Vagina (tissue), 2 donors: ENCODE results near the gene HSF2BP. TPM values are rescaled to one million over a fixed set of nuclear protein-coding genes. Genes with fewer than 3 reads are reported as not detected.

Source experiments
- DNase-seq, 2 donors: peaks; one replicate each; pipeline ENCODE4 v3.0.0-alpha.2; 2017; ENCODE audit errors: extremely low spot score in 2 of 2
- H3K27ac ChIP-seq: fragments of 200-600 bp; sonication (generic); one replicate; pipeline ENCODE4 v1.5.1; 2019
- H3K27me3 ChIP-seq: fragments of 200-600 bp; sonication (generic); one replicate; pipeline ENCODE4 v1.5.1; 2019
- H3K36me3 ChIP-seq, 2 donors: fragments of 200-600 bp; sonication (generic); one replicate each; pipeline ENCODE4 v1.5.1; 2017 to 2019
- H3K4me1 ChIP-seq: fragments of 200-600 bp; sonication (generic); one replicate; pipeline ENCODE4 v1.5.1; 2019
- H3K4me3 ChIP-seq, 2 donors: fragments of 200-600 bp; sonication (generic); 1 replicate in 1 of 2; 2 replicates in 1 of 2; pipeline ENCODE4 v1.5.1; 2016 to 2019
- H3K9me3 ChIP-seq: fragments of 200-600 bp; sonication (generic); one replicate; pipeline ENCODE4 v1.5.1; 2019
- CTCF ChIP-seq, 3 experiments: fragments of 450-650 bp in 2 of 3; fragments of 200-600 bp in 1 of 3; sonication (generic) in 1 of 3; IDR thresholded peaks; one replicate each; pipeline ENCODE4 v1.5.1; 2017 to 2019; ENCODE audit warnings: antibody characterized with exemption in 3 of 3, mild to moderate bottlenecking in 2 of 3, moderate library complexity in 2 of 3
- POLR2A ChIP-seq, 2 donors: fragments of 450-650 bp; IDR thresholded peaks; one replicate each; pipeline ENCODE4 v1.6.1; 2017; ENCODE audit warnings: antibody characterized with exemption in 2 of 2, mild to moderate bottlenecking in 2 of 2, moderate library complexity in 2 of 2
- POLR2AphosphoS5 ChIP-seq, 2 donors: sonication (generic); formaldehyde crosslinking; IDR thresholded peaks; one replicate each; pipeline ENCODE4 v1.9.0; 2017; ENCODE audit warnings: antibody characterized with exemption in 2 of 2, mild to moderate bottlenecking in 2 of 2, low read depth in 1 of 2; ENCODE audit not compliant: insufficient read depth in 1 of 2
- intact Hi-C: fragments of 100-400 bp; cut with DNase I; formaldehyde crosslinking; loops from one replicate; pipeline ENCODE4 v1.15.1; 2023
- total RNA-seq: library from RNA; depleted of rRNA; stranded (reverse); fragments of >200 nt; gene quantifications from one replicate; pipeline ENCODE4 v1.2.3, GENCODE V29; 2016

HSF2BP gene
- total RNA-seq, 1 donor from 2014 or later = 2.7 TPM

GRCh38 chr21:43635436-43635835 is 23.9 kb downstream of the HSF2BP start:
- Histone ChIP-seq H3K4me1 (no peaks in the 10 kb centered on the region), H3K4me3 (no peak overlapping the region), H3K9me3 (no peaks in the 10 kb centered on the region), H3K36me3 (no peaks in the 10 kb centered on the region), H3K27me3 (no peaks in the 10 kb centered on the region), H3K27ac (no peak overlapping the region)
- no peak for DNase-seq
- no peak for TF ChIP-seq CTCF (IDR thresholded peaks at IDR 0.05)
- no peak for TF ChIP-seq POLR2A (IDR thresholded peaks at IDR 0.05)
- intact Hi-C loops = no loop called here

DNA sequence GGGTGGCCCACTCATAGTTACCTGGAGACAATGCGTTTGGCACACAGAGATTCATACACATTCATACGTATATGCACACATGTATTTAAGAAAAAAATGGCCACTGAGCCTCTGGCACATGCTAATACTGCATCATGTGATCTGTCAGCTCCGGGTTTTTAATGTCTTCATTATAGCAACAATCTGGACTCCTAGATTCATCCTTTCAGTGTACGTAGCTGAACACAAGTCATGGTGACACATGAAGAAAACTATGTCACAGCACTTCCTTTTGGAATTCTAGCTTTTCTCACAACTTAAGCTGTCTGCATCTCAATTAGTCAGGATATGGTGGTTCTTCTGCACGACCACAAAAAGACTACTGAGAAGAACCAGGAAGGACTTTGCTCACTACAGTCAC is 24.7 kb downstream of the HSF2BP start:
- Histone ChIP-seq H3K27me3 (no peaks in the 10 kb centered on the region), H3K27ac (no peak overlapping the region), H3K9me3 (no peaks in the 10 kb centered on the region), H3K4me3 (no peak overlapping the region), H3K4me1 (no peaks in the 10 kb centered on the region), H3K36me3 (no peaks in the 10 kb centered on the region)
- TF ChIP-seq POLR2A (IDR thresholded peaks at IDR 0.05) (no peak), CTCF (IDR thresholded peaks at IDR 0.05) (no peak), POLR2AphosphoS5 (IDR thresholded peaks at IDR 0.05; ENCODE audit: insufficient read depth in 1 of 2, low read depth in 1 of 2) (no peak)
- intact Hi-C loops = no loop called here
- DNase-seq = no peak

DNA sequence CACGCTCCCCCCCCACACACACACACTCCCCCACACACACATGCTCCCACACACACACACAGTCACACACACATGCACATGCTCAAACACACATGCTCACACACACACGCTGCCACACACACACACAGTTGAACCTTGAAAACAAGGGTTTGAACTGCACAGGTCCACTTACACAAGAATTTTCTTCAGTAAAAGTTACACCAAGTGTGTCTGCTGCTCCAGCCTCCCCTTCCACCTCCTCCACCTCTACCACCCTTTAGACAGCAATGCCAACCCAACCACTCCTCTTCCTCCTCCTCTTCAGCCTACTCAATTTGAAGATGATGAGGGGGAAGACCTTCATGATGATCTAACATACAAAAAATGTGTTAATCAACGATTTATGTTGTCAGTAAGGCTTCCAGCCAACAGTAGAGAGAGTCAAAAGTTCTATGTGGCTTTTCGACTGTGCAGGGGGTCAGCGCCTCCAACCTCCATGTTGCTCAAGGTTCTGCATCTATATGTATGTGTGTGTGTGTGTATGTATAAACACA is 26.8 kb downstream of the HSF2BP start:
- intact Hi-C loops = no loop called here
- no peak overlapping the region for H3K27ac ChIP-seq

DNA sequence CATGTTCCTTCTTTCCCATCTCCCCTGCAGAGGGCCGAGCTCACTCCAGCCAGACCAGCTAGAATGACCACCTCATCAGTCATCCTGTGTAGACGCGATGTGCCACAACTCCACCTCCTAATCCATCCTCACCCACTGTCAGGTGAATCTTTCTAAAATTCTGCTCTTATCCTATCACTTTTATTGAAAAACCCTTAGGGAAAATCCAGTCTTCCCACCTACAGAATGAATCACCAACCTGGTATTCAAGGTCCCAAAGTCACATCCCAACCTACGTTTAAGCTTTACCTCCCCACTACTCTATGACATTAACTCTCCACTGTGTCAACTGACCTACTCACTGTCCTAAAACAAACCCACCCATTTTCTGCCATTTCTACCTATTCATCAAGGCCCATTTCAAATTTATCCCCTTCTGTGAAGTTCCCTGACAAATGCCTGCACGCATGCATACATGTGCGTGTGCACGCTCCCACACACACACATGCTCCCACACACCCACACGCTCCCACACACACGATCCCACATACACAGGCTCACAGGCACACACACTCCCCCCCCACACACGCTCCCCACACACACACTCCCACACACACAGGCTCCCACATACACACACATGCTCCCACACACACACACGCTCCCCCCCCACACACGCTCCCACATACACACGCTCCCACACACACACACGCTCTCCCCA is 27.7 kb downstream of the HSF2BP start:
- no peak overlapping the region for H3K27ac ChIP-seq
- H3K4me3 ChIP-seq = no peak overlapping the region
- TF ChIP-seq POLR2AphosphoS5 (IDR thresholded peaks at IDR 0.05; ENCODE audit: insufficient read depth in 1 of 2, low read depth in 1 of 2) (no peak), POLR2A (IDR thresholded peaks at IDR 0.05) (no peak), CTCF (IDR thresholded peaks at IDR 0.05) (no peak)
- no peaks in the 10 kb centered on the region for H3K9me3 ChIP-seq
- intact Hi-C loops = no loop called here
- no peak for DNase-seq
- H3K4me1 ChIP-seq = no peaks in the 10 kb centered on the region
- H3K27me3 ChIP-seq = no peaks in the 10 kb centered on the region
- H3K36me3 ChIP-seq = no peaks in the 10 kb centered on the region

More for the DNA sequence above, 26.8 kb downstream of the HSF2BP start:
- no peak for DNase-seq
- Histone ChIP-seq H3K9me3 (no peaks in the 10 kb centered on the region), H3K4me3 (no peak overlapping the region), H3K27me3 (no peaks in the 10 kb centered on the region), H3K36me3 (no peaks in the 10 kb centered on the region), H3K4me1 (no peaks in the 10 kb centered on the region)
- TF ChIP-seq POLR2A (IDR thresholded peaks at IDR 0.05) (no peak), POLR2AphosphoS5 (IDR thresholded peaks at IDR 0.05; ENCODE audit: insufficient read depth in 1 of 2, low read depth in 1 of 2) (no peak), CTCF (IDR thresholded peaks at IDR 0.05) (no peak)

GRCh38 chr21:43627527-43627926 is 31.8 kb downstream of the HSF2BP start:
- H3K4me1 ChIP-seq = no peaks in the 10 kb centered on the region
- no peaks in the 10 kb centered on the region for H3K9me3 ChIP-seq
- H3K36me3 ChIP-seq = no peaks in the 10 kb centered on the region
- no peak for DNase-seq
- no peak overlapping the region for H3K4me3 ChIP-seq
- TF ChIP-seq POLR2AphosphoS5 (IDR thresholded peaks at IDR 0.05; ENCODE audit: insufficient read depth in 1 of 2, low read depth in 1 of 2) (no peak), POLR2A (IDR thresholded peaks at IDR 0.05) (no peak)
- no peak overlapping the region for H3K27ac ChIP-seq
- intact Hi-C loops = no loop called here
- H3K27me3 ChIP-seq = no peaks in the 10 kb centered on the region
